Measurements from ENCODE around the gene FUT1. TPM values are rescaled to one million over a fixed set of nuclear protein-coding genes. Genes with fewer than 3 reads are reported as not detected.
A peak's percentile ranks its signal among the peaks of the same experiment; 100 is the strongest.

Gene FUT1
- total and polyA plus RNA-seq, 9 of the 15 experiments (the other 6 are each of a cell fraction or from before 2014, with no cell fraction given) = 2.3 to 18.5 (median 8.8) TPM

DNA sequence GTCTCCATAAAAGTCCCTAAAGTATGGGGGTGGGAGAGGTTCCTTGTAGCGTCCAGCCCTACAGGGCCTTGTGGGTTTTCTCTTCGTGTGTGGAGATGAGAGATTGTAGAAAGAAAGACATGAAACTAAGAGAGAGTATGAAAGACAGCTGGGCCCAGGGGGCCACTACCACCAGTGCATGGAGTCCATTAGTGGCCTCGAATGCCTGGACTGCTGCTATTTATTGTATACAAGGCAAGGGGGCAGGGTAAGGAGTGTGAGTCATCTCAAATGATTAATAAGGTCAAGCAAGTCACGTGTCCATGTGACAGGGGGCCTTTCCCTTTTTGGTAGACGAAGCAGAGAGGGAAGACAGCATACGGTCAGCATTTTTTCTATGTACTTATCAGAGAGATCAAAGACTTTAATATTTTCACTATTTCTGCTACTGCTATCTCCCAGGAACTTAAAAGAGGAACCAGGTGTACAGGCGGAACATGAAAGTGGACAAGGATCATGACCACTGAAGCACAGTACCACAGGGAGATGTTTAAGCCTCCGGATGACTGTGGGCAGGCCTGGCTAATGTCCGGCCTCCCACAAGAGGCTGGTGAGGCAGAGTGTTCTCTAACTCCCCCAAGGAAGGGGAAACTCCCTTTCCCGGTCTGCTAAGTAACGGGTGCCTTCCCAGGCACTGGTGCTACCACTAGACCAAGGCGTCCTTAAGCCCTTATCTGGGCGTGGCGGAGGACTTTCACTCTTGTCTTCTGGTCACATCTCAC, 28.4 kb upstream of the FUT1 start (continued):
- TF ChIP-seq, protein P1, sequence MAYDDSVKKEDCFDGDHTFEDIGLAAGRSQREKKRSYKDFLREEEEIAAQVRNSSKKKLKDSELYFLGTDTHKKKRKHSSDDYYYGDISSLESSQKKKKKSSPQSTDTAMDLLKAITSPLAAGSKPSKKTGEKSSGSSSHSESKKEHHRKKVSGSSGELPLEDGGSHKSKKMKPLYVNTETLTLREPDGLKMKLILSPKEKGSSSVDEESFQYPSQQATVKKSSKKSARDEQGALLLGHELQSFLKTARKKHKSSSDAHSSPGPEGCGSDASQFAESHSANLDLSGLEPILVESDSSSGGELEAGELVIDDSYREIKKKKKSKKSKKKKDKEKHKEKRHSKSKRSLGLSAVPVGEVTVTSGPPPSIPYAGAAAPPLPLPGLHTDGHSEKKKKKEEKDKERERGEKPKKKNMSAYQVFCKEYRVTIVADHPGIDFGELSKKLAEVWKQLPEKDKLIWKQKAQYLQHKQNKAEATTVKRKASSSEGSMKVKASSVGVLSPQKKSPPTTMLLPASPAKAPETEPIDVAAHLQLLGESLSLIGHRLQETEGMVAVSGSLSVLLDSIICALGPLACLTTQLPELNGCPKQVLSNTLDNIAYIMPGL (CRISPR knock-in tag; IDR thresholded peaks at IDR 0.05) = no peak
- TF ChIP-seq CREB1 (IDR thresholded peaks at IDR 0.05) (no peak), CREB1 (CRISPR knock-in tag; IDR thresholded peaks at IDR 0.05) (peak; percentile 51; the same call in 1 of the 2 replicates), E2F5 (CRISPR knock-in tag; IDR thresholded peaks at IDR 0.05) (no peak), SMARCA5 (IDR thresholded peaks at IDR 0.05) (no peak), TARDBP (IDR thresholded peaks at IDR 0.05) (no peak), BDP1 (IDR thresholded peaks at IDR 0.05; ENCODE audit: insufficient read depth, insufficient read length) (no peak), TRIM25 (IDR thresholded peaks at IDR 0.05; ENCODE audit: borderline replicate concordance) (no peak), SREBF2 (CRISPR knock-in tag; IDR thresholded peaks at IDR 0.05) (no peak), TAF9B (IDR thresholded peaks at IDR 0.05; ENCODE audit: partially characterized antibody) (no peak), ZNF586 (CRISPR knock-in tag; conservative IDR thresholded peaks at IDR 0.05) (no peak), ZBTB1 (CRISPR knock-in tag; IDR thresholded peaks at IDR 0.05; ENCODE audit: borderline replicate concordance, low read depth) (no peak), SUPT5H (IDR thresholded peaks at IDR 0.05) (no peak; the same call in 1 of the 2 replicates), ZNF239 (CRISPR knock-in tag; IDR thresholded peaks at IDR 0.05) (no peak), NKRF (IDR thresholded peaks at IDR 0.05; ENCODE audit: borderline replicate concordance) (no peak), NFE2 (IDR thresholded peaks at IDR 0.05; ENCODE audit: low read depth) (peak; percentile 24; the same call in 1 of the 2 replicates), PHB2 (IDR thresholded peaks at IDR 0.05; ENCODE audit: low read depth) (no peak), MXI1 (IDR thresholded peaks at IDR 0.05; ENCODE audit: low read depth, low read length) (no peak), LCOR (CRISPR knock-in tag; IDR thresholded peaks at IDR 0.05) (peak; percentile 76; the same call in 1 of the 2 replicates), RB1 (IDR thresholded peaks at IDR 0.05; ENCODE audit: low read depth) (no peak), SMAD3 (CRISPR knock-in tag; conservative IDR thresholded peaks at IDR 0.05) (no peak), POLR3G (IDR thresholded peaks at IDR 0.05; ENCODE audit: extremely low read depth, insufficient read length, insufficient replicate concordance) (no peak), TEAD2 (tag; IDR thresholded peaks at IDR 0.05) (no peak)

All from K562 (cell line).